ENCODE data around the gene ERMARD.

Gene ERMARD

DNA sequence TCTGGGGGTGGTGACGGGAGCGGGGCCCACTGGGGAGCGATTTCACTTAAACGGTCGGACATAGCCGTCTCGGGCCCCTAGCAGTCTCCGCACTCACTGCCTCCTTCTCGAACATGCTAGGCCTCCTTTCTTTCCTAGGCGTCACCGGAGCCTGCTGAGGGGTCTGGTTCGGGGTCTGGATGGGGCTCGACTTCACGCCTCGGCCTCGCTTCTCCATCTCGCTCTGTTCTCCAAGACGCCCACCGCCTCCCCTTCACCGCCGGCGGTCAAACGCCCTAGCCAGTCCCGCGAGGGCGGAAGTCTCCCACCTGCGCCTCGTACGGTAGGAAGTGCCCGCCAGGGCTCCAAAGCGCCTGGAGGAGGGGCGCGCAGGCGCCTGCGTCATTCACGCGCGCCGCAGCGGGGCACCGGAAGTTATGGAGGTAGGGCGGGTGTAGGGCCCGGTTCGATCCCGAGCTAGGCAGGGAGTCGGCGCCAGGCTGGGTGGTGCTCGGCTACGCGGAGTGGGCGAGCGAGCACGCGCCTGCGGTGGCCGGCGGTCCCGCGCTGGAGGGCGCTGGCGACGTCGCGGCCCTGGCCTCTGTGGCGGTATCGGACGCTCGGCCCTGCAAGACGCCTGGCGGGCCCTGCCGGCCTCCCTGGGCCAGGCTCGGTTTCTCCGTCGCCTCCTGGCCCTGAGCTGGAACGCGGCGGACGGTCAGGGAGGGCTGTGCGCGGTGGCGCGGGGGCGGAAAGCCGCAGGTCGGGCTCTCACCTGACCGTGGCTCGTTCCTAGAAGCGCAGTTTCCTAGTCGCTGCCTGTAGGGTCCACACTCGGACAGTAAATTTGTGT lies at the start of gene ERMARD, which contains the start of gene DYNLT2:
Gene ERMARD (plus strand): TSS at position 381 of the 832 bp plus-strand sequence. CDS start 36 bp downstream, at position 417.
Gene DYNLT2 (minus strand): TSS at position 331 of the 832 bp plus-strand sequence. CDS start 114 bp downstream, at position 217.
- DNase-seq = peak; percentile 95 to 97 (median 97)

DNA sequence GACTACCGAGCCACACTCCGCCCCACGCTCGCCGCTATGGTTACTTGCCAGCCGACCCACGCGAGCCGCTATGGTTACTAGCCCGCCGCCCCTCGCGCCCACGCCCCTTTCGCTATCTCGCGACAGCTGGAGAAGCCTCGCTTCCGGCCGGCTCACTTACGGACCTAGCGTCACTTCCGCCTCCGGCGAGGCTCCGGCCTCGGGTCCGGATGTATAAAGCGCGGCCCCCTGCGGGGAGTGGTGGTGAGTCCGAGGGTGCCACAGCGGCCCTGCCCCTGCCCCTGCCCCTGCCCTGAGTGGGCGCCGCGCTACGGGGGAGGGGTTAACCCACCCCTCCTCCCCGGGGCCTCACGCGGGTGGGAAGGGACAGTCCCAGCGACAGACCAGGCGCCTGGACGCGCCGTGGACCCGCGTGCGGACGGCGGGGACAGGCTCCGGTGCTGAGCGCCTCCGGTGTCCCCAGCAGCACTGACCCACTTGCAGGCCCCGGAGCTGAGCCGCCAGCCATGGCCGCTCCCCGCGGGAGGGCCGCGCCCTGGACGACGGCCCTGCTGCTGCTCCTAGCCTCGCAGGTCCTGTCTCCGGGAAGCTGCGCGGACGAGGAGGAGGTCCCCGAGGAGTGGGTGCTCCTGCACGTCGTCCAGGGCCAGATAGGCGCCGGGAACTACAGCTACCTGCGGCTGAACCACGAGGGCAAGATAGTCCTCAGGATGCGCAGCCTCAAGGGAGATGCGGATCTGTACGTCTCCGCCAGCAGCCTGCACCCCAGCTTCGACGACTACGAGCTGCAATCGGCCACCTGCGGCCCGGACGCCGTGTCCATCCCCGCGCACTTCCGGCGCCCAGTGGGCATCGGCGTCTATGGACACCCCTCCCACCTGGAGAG lies 49.2 kb upstream of the ERMARD start, which contains the start of the genes C6orf120 and WDR27:
Gene C6orf120 (plus strand): TSS at position 173 of the 886 bp plus-strand sequence. CDS start 334 bp downstream, at position 507.
Gene WDR27 (minus strand): TSS at position 76 of the 886 bp plus-strand sequence. CDS start 13,024 bp downstream, outside the sequence.
- peak; percentile 100 for DNase-seq

DNA sequence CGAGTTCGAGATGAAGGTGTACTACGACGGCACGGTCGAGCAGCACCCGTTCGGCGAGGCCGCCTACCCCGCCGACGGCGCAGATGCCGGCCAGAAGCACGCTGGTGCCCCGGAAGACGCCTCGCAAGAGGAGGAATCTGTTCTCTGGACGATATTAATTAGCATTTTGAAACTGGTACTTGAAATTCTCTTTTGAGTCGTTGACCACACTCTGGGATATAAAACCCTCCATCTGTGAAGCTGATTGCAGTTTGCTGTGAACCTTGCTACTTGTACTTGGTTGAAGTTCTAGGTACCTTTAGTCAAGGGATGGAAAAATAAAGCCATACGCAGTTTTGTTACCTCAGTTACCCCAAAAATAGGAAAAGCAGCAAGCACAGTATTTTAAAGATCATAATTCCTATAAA lies 48.6 kb upstream of the ERMARD start:
- DNase-seq = peak in 2 of 3 donors; percentile 22 to 34

DNA sequence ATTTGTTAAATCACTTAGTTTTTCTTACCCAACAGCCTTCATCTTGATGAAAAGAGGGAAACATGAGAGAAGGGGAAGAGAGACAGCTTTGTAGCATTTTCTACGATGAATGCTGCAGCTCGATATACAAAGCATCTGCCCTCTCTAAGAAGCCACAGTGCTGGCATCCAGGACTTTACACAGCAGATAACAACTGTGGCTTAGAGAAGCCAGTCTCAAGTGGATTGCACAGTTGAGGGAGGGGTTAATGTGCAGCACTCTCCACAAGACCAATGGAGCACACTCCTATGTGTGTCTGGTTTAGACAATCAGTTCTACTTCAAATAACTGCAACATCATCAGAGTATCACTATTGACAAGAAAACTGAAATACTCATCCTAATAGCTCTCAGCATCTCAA lies 43.6 kb upstream of the ERMARD start:
- DNase-seq = no peak

DNA sequence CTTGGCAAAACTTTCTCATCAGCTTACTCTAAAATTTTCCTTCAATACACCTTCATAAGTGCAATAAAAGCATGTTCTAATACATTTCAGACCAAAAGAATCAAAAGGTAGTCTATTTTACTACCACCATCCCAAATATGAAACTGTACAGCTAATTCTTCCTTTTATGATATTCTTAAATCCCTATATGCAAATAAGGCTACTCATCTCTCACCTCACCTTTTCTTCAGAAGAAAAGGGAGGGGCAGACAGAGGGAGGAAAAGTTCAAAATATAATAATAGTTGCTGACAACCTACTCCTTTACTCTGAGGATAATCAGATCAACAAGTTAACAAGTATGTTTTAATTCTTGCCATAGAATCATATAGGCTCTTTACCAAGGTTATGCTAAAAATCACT lies 42.1 kb upstream of the ERMARD start:
- no peak for DNase-seq

DNA sequence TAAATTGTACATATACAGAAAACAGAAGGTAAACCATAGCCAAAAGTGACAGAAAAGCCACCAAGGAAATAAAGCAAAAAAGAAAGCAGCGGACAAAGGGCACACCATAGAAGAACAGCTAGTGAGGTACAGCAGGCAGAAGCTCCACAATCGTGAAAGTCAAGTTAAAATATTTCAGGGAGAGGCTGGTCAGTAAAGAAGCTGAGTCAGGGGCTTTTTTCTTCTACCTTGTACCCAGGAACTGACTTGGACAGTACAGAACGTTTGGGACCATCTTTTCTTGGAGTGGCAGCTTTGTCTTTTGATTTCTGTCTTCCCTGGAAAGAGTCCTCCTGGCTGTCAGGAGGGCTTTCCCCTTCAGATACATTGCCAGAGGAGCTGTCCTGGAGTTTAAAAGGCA lies 41.4 kb upstream of the ERMARD start:
- DNase-seq = no peak

DNA sequence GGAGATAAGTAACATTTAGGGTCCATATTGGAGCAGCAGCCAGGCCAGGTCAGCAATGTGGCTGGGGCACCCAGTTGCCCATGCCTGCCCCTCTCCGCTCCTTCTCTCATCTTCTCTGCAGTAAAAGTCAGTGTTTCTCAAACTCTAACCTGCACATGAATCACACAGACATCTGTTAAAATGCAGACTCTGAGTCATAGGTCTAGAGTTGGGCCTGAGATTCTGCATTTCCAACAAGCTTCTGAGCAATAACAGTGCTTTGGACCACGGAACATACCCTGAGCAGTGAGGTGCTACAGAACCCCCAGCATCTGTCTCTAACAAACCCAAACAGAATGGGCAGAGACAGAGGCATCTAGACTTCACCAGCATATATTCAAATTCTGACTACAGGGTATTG lies 37.2 kb upstream of the ERMARD start:
- no peak for DNase-seq

DNA sequence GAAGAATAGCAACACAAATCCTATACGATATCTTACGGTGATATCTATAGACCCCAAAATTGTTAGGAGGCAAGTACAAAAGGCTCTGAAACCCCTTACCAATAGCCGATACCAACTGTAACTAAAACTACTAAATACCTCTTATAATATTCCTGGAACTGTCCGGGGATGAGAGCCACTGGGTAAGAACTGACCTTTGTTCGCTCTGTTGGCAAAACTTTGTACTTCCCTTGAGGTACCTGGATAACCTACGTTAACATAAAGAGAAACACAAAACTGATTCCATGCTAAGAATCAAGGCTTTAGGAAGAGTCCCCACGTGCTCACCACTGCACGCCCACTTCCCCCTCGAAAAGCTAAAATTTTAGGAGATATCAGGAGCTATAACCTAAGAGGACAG lies 36.8 kb upstream of the ERMARD start:
- no peak for DNase-seq

DNA sequence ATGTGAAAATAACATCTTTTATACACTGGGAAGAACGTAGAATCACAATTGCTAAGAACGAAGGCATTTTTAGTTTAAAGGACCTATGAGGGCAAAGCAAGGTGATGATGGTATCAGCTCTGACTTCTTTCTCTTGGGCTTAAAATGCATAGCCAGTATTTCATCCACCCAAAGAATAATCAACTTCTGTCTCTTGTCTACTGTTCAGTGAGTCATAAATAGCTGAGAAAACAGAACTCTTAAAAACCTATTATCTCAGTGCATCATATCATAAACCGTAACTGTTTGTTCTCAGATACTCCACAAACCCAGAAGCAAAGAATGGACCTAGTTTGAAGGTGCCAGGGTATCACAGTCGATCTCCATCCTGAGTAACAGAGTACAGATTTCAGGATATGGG lies 32.3 kb upstream of the ERMARD start:
- no peak for DNase-seq

DNA sequence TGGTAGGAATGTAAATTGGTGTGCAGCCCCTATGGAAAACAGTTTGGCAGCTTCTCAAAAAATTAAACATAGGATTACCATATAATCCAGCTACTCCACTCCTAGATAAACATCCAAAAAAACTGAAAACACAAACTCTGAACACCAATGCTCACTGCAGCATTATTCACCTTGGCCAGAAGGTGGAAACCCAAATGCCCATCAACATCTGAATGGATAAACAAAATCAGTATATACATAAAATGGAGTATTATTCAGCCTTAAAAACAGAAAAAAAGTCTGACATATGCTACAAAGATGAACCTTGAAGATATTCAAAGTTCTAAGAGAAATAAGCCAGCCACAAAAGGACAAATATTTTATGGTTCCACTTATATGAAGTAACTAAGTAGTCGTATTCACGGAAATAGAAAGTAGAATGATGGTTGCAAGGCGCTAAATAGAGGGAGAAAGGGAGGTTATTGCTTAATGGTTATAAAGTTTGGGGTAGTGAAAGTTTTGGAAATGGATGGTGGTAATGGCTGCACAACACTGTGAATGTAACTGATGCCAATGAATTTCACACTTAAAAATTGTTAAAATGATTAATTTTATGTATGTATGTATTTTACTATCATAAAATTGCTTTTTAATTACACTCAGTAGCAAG lies 31.1 kb upstream of the ERMARD start:
- DNase-seq = peak in 1 of 3 donors; percentile 24

DNA sequence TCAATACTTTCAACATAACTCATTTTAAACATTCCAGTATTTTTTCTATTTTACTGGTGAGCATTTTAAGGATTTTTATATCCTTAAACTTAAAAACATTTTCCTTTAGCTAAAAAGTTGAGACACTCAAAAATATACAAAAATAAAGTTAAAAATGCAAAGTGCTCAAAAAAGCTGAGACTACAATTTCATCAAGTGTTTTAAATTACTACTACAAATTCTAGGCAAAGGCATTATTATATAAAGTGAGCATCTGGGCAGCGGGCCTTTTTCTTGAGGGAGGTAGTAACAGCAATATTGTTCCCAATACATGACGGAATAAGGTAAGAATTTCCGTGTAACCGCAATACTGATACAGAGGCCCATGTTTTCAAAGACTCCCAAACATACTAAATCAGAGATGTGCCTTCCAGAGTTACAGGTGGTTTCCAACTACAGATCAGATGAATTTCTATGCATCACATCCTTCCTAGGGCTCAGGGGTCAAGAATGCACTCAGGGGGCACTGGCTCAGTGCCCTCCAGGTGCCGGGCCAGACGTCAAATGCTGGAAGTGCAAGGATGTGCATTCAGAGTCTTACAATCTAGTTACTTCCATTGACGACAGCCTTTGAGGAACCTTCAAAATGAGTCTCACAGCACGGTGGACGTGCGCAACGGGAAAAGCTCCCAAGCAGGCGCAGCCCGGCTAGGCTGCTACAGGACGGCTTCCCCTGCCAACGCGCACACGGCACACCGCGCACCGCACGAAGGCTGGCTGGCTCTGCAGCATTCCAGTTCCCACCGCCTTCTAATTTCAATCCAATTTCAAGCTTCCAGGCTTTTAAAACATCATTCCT lies 28.8 kb upstream of the ERMARD start:
- DNase-seq = peak; percentile 57 to 70 (median 62)

DNA sequence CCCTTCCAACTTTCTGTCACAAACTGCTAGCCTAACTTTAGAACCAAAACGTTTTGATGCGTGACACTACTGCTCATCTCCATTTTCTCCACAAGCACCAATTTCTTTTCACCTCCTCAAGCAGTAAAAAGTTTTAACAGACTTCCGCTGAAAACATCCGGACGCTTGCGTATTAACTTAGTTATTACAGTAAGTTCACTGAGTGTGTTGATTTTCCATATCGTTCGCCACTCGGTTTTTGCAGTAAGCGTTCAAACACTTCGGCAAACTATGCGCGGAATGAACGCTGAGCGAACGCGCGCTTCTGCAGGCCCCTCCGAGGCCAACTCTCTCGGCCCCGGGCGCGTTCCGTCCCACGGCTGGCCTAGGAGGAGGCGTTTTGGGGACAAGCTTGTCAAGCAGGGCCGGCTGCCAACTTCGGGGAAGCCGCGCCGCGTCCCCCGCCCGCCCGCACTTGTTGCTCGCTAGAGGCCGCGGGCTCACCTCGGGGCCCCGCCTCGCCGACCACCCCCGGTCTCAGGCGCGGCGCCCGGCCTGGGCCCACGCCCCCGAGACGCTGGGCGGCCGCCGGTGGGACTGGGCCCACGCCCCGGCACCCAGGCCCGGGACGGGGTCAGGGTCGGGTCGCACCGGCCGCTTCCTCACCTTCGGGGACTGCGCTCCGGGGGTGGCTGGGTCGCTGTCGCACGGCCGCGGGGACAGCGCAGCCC lies 28.1 kb upstream of the ERMARD start:
- DNase-seq = peak; percentile 67 to 83 (median 72)

DNA sequence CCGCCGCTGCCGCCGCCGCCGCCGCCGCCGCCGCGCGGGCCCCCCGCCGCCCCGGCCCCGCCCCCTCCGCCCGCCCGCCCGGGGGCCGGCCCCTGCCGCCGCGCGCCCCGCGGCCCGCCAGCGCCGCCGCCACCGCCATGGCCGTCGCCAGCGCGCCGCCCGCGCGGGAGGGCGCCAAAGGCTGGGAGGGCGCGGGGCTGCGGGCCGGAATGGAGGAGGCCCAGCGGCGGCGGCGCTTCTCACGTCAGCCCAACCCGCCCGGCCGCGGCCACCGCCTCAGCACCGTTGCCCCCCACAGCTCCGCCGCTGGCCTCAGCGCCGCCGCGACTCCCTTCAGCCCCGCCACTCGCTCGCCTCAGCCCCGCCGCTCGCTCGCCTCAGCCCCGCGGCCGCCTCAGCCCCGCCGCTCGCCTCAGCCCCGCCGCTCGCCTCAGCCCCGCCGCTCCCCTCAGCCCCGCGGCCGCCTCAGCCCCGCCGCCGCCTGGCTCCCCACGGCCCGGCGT lies 27.4 kb upstream of the ERMARD start:
- DNase-seq = peak; percentile 52 to 81 (median 61)

DNA sequence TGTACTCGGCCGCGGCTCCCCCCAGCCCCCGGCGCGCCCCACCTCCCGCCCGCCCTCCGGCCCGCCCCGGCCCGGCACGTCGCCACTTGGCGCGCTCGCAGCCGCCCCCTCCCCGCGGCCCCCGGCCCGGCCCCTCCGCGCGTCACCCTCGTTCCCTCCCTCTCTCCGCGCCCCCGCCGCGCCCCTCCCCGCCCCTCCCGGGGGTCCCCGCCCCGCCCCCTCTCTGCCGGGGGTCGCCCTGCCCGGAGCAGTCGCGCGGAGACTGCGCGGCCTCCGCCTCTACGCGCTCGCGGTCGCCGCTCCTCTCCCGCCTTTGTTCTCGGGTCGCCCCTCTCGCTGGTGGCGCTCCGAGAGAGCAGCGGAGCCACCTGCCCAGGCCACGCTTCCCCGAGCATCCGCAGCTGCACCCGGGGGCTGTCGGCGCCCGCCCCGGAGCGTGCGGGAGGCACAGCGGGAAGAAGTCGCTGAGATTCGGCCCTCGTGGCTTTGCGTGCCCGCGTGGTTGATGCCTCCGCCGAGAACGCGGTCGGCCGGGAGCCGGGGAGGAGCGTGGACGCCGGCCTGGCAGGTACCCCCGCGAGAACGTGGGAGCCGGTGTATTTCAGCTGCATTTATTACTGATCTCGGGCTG lies 26.8 kb upstream of the ERMARD start, which contains the start of gene PHF10:
Gene PHF10 (minus strand): TSS at position 7 of the 631 bp plus-strand sequence. CDS start 569 bp downstream, outside the sequence.
- DNase-seq = peak; percentile 34 to 76 (median 56)

DNA sequence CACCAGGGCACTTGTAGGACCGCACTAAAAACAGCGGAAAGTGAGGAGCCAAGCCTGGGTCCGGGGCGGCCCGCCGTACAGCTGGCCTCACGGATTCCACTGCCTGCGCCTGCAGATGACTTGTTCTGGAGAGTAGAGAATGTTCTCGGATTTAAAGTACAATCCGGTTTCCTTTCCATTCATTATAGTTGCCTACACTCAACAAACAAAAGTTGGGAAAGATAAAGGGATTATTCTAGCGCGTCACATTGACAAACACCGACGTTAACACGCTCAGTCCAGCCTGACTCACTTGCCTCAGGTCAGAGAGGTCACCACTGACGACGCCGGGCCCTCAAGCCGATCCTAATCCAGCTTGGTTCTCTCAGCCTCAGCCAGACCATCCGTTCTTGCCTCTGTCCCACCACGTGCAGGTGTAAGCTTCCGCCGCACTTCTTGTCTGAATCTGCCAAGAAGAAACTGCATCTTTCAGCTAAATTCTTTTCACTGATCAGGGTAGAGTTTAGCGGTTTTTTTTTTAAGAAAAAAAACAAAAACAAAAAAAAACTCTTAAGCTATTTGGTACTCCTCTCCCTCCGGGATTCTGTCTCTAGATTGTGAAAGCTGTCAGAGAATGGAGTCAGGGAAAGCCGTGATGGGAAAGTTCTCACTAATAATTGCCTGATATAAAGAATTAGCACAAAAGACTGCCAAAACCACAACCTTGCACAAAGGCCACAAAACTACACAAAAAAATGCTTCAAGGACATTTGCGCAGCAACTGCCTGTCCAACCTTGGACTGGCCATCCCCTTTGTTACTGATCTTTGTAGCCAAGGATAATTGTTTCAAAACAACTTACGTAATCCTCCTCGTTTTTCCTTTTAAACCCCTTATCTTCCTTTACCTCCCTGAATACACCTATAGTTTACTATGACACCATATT lies 26.0 kb upstream of the ERMARD start:
- peak; percentile 71 to 88 (median 82) for DNase-seq

DNA sequence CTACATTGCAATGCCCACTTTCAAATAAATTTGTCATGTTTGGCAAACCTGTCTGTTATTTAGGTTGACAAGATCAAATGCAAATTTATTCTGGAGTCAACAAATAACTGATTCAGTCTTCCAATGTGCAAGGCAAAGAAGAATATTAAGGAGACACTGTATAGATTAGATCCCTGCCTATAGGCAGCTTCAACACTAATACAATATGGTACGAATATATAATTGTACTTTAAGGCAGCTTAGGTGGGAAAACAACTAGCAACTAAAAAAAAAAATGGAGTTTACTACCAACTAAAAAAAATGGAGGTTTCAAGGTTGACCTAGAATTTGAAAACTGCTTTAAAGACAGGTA lies 25.4 kb upstream of the ERMARD start:
- DNase-seq = no peak

DNA sequence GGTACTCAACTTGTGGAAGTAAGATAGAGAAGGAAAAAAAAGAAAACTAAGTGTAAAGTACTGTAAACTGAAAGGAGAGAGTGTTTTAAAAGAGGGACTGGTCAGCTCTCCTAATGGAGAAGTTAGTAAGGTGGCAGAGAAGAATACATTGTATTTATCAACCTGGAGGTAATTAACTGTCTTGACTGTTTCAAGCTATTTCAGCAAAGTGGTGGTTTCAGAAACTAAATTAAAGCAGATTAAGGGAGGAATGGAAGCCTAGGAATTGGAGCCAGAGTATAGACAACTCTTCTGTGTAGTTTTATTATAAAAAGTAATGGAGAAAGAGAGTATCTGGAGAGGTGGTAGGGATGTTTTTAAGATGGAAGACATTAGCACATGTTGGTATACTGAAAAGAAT lies 24.5 kb upstream of the ERMARD start:
- no peak for DNase-seq

DNA sequence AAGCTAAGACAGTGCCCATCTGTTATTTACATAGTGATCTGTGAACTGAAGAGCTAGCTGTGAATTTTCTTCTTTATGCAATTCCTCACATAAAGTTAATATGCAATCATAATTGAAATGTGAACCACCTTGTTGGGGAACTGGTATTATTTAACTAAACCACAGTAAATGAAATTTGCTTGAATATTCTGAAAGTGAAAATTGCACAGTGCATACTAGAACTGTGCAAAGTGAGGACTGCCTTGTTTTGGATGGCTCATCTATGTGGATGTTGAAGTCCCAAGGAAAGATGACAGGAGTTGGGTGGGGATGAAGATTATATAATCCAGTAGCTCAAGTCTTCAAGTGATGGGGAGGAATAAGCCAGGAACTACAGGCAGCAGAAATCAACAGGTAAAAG lies 21.5 kb upstream of the ERMARD start:
- no peak for DNase-seq
